Mesothelial cell of epicardium (in vitro differentiated cells): Measurements from ENCODE around the gene FAM168A. TPM values are rescaled to one million over a fixed set of nuclear protein-coding genes. Genes with fewer than 3 reads are reported as not detected.

Experiments used
- DNase-seq, 2 experiments: peaks; one replicate each; pipeline ENCODE4 v3.0.0; 2021; ENCODE audit warnings: low spot score in 2 of 2; ENCODE audit not compliant: unreplicated experiment in 2 of 2
- H3K27ac Mint-ChIP-seq: 2 replicates; pipeline ENCODE4 v1.8.0; 2021; ENCODE audit warnings: mixed read lengths
- H3K27me3 Mint-ChIP-seq: 2 replicates; pipeline ENCODE4 v1.8.0; 2021; ENCODE audit warnings: low read depth, mixed read lengths
- H3K36me3 Mint-ChIP-seq: 2 replicates; pipeline ENCODE4 v1.8.0; 2021; ENCODE audit warnings: mixed read lengths
- H3K4me1 Mint-ChIP-seq: 2 replicates; pipeline ENCODE4 v1.8.0; 2021; ENCODE audit warnings: mixed read lengths
- H3K4me3 Mint-ChIP-seq: 2 replicates; pipeline ENCODE4 v1.8.0; 2021; ENCODE audit warnings: mild to moderate bottlenecking, moderate library complexity, mixed read lengths
- H3K9me3 Mint-ChIP-seq: 2 replicates; pipeline ENCODE4 v1.8.0; 2021; ENCODE audit warnings: mixed read lengths
- total RNA-seq: library from RNA; stranded (reverse); gene quantifications from 3 replicates; pipeline ENCODE4 v1.2.1, GENCODE V29; 2021
- TF ChIP-seq, protein P1 (sequence below): fragments of 200-600 bp; sonication (generic); IDR thresholded peaks from one replicate; pipeline ENCODE4 v1.5.0; 2021; ENCODE audit warnings: antibody characterized with exemption; ENCODE audit not compliant: unreplicated experiment

The FAM168A gene
- total RNA-seq, 1 donor from 2014 or later, result 61.8 TPM

DNA sequence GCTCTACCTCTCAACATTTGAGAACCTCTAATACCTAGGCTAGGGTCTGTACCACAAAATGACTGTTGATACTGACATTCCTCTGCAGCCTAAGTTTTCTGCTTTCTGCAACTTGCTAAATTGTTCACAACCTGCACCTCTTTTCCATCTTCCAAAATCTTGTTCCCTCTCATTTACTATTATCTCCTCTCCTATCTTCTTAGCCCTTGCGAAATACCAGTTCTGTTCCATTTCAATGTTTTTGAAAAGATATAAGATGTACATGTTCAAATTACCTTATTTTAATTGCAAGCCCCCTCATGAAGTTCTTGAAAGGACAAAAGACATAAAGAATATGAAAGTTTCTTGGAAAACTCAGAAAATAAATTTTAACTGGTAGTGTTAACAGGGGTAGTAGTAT lies 72.3 kb downstream of the FAM168A start:
- no peak for DNase-seq
- H3K9me3 Mint-ChIP-seq, result peaks cover 4% of the 10 kb centered on the region
- H3K36me3 Mint-ChIP-seq, result peaks cover 17% of the 10 kb centered on the region
- H3K27me3 Mint-ChIP-seq, result no peaks in the 10 kb centered on the region
- TF ChIP-seq, protein P1, sequence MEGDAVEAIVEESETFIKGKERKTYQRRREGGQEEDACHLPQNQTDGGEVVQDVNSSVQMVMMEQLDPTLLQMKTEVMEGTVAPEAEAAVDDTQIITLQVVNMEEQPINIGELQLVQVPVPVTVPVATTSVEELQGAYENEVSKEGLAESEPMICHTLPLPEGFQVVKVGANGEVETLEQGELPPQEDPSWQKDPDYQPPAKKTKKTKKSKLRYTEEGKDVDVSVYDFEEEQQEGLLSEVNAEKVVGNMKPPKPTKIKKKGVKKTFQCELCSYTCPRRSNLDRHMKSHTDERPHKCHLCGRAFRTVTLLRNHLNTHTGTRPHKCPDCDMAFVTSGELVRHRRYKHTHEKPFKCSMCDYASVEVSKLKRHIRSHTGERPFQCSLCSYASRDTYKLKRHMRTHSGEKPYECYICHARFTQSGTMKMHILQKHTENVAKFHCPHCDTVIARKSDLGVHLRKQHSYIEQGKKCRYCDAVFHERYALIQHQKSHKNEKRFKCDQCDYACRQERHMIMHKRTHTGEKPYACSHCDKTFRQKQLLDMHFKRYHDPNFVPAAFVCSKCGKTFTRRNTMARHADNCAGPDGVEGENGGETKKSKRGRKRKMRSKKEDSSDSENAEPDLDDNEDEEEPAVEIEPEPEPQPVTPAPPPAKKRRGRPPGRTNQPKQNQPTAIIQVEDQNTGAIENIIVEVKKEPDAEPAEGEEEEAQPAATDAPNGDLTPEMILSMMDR, result no peak
- H3K27ac Mint-ChIP-seq, result no peak overlapping the region
- H3K4me1 Mint-ChIP-seq, result peaks cover 42% of the 10 kb centered on the region
- H3K4me3 Mint-ChIP-seq, result no peak overlapping the region

DNA sequence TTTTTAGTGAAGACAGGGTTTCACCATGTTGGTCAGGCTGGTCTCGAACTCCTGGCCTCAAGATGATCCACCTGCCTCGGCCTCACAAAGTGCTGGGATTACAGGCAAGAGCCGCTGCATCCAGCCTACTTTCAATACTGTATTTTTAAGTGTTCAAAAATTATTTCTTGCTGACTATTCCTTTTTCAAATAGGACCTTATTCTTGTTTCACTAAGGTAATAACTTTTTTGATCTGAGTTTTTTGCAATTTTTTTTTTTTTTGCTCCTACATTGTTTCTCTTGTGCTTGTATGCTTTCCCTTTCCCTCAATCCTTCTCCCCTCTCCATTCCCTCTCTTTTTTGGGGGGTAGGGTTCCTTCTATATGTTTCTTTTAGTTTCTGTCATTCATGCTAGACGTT lies 73.1 kb downstream of the FAM168A start:
- H3K27ac Mint-ChIP-seq, result no peak overlapping the region
- peaks cover 4% of the 10 kb centered on the region for H3K9me3 Mint-ChIP-seq
- no peak overlapping the region for H3K4me3 Mint-ChIP-seq
- no peak for DNase-seq
- H3K36me3 Mint-ChIP-seq, result peaks cover 17% of the 10 kb centered on the region
- TF ChIP-seq, protein P1, result no peak
- peaks cover 43% of the 10 kb centered on the region for H3K4me1 Mint-ChIP-seq
- no peaks in the 10 kb centered on the region for H3K27me3 Mint-ChIP-seq

DNA sequence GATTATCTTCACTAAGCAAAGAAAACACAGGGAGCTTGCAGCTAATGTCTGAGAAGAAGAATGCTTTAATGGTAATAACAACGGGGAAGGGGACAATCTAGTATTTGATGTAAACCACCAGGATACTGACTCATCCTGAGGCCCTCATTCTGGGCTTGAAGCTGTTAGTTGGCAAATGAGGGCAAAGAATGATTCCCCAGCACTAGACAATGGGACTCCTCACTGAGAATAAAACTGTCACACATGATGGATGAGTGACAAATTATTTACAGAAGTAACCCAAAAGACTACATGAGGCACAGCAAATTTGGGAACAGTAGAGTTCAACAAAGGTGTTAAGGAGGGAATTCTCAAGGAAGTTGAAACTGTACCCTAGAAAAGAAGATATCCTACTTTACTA lies 76.3 kb downstream of the FAM168A start:
- Mint-ChIP-seq H3K36me3 (peaks cover 17% of the 10 kb centered on the region), H3K4me1 (peaks cover 22% of the 10 kb centered on the region), H3K4me3 (no peak overlapping the region), H3K27ac (no peak overlapping the region), H3K27me3 (no peaks in the 10 kb centered on the region), H3K9me3 (peaks cover 4% of the 10 kb centered on the region)
- no peak for DNase-seq
- TF ChIP-seq, protein P1, result no peak

DNA sequence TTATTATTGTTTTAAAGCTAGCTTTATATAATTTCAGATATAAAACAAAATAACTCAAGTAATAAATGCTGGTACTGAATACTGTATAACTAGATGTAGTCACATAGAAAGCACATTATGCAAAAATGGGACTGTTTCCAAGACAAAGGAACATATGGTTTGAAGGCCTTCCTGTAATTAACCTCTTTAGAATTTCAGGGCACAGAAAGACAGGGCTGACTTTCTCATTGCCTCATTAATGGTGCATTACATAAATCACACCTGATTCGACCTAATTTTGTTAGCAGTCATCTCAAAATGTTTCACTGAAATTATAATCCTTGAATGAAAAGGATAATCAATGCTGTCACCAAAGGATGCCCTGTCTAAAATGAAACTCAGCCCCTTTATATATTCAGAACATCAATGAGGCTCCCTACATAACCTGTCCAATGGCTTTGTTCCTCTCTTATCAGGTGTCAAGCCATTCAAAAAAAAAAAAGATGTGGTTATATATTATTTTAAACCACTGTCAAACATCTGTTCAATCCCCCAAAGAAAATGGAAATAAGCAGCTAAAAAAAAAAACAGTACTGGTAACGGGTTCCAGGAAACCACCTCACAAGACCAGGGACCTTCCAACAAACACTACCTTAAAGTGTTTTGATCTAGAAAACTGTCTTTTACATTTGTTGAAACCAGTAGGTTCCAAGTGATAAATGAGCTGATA lies 77.4 kb downstream of the FAM168A start:
- Mint-ChIP-seq H3K27me3 (no peaks in the 10 kb centered on the region), H3K36me3 (peaks cover 17% of the 10 kb centered on the region), H3K4me1 (peaks cover 17% of the 10 kb centered on the region), H3K9me3 (peaks cover 4% of the 10 kb centered on the region), H3K27ac (no peak overlapping the region), H3K4me3 (no peak overlapping the region)
- DNase-seq, result no peak
- TF ChIP-seq, protein P1, result no peak

DNA sequence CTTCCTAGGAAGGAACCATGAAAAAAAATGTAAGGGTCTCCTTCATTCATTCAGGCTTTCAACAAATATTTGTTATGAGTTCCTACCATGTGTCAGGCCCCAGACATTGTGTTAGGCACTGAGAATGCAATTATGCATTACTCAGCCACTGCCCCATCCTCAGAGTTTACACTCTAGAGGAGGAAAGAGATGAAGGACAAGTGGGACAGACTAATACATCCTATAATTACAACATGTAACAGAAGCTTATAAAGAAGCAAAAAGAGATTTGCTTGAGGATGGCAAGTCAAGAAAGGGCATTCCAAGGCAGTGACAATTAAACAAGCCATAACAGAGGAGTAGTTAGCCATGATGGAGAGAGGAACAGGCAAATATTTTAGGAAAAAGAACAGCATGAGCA lies 78.6 kb downstream of the FAM168A start:
- peaks cover 13% of the 10 kb centered on the region for H3K36me3 Mint-ChIP-seq

More for the DNA sequence above, 78.6 kb downstream of the FAM168A start:
- DNase-seq, result no peak
- Mint-ChIP-seq H3K4me3 (no peak overlapping the region), H3K4me1 (peaks cover 17% of the 10 kb centered on the region), H3K27ac (no peak overlapping the region), H3K27me3 (no peaks in the 10 kb centered on the region), H3K9me3 (peaks cover 4% of the 10 kb centered on the region)
- TF ChIP-seq, protein P1, result no peak
